ENCODE data around the gene SHB. TPM values are rescaled to one million over a fixed set of nuclear protein-coding genes. Genes with fewer than 3 reads are reported as not detected.

SHB gene, protein sequence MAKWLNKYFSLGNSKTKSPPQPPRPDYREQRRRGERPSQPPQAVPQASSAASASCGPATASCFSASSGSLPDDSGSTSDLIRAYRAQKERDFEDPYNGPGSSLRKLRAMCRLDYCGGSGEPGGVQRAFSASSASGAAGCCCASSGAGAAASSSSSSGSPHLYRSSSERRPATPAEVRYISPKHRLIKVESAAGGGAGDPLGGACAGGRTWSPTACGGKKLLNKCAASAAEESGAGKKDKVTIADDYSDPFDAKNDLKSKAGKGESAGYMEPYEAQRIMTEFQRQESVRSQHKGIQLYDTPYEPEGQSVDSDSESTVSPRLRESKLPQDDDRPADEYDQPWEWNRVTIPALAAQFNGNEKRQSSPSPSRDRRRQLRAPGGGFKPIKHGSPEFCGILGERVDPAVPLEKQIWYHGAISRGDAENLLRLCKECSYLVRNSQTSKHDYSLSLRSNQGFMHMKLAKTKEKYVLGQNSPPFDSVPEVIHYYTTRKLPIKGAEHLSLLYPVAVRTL
- total RNA-seq, result 1 to 10 TPM; 1.2 to 1.3 TPM

- Mint-ChIP-seq H3K4me3 (peak within 1 kb of the TSS; percentile 56), H3K27ac (no peak within 1 kb of the TSS), H3K4me1 (peaks cover 15% of the 10 kb centered on the region), H3K36me3 (ENCODE audit: low read depth) (no peaks in the 10 kb centered on the region), H3K9me3 (ENCODE audit: low read depth) (no peaks in the 10 kb centered on the region), H3K27me3 (peaks cover 7% of the 10 kb centered on the region)
- ChIA-PET POLR2A (interaction anchor here (0.9 kb wide), 1 partner anchor 166 kb away, joined by 4 read pairs; no protein-coding TSS in a partner anchor), CTCF (interaction anchor here (0.7 to 0.8 kb wide), 3 partner anchors 154 to 166 kb away, joined by 3 to 4 read pairs (median 3); no protein-coding TSS in a partner anchor)
- DNase-seq (peak; percentile 86), ATAC-seq (peak; percentile 80)
- intact Hi-C loops (cut with DNase I, micrococcal nuclease), result loop anchor here (1.0 to 5.0 kb wide), 15 partner anchors 60 to 1032 kb away; partner anchors contain the start of genes SLC25A51 (in 2 of the 2), ALDH1B1 (in 1 of the 2), ANKRD18A (in 1 of the 2) and DCAF10 (in 1 of the 2)
Measured at GRCh38 chr9:38068701-38069628, at the start of gene SHB. TSS of gene SHB (minus strand) at chr9:38069227. CDS start at chr9:38068645, 582 bp downstream.

DNA sequence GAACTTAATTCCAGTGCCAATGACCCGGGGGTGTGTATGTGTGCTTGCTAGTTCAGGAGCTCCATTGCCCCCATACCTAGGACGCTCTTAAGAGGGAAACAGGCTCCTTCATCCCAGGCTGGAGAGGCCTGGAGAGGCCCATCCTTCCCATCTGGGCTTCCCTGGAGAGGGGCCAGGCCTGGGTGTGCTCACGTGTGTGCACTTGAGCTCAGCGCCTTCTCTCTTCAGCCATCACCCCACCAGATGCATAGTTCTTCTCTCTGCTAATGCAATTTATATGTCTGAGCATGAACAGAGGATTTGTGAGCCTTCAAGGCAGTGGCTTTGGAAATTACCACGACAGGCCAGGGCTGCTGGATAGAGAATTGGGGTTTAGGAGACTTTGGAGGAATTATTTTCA lies 48.6 kb upstream of the SHB start:
- no peaks in the 10 kb centered on the region for H3K4me1 Mint-ChIP-seq
- ATAC-seq (no peak), DNase-seq (no peak)
- CTCF ChIA-PET, result no interaction called here
- POLR2A ChIA-PET, result no interaction called here
- H3K27ac Mint-ChIP-seq, result no peak overlapping the region
- H3K4me3 Mint-ChIP-seq, result no peak overlapping the region
- intact Hi-C loops (cut with DNase I, micrococcal nuclease), result no loop called here
- no peaks in the 10 kb centered on the region for H3K9me3 Mint-ChIP-seq (ENCODE audit: low read depth)
- peaks cover 13% of the 10 kb centered on the region for H3K27me3 Mint-ChIP-seq
- no peaks in the 10 kb centered on the region for H3K36me3 Mint-ChIP-seq (ENCODE audit: low read depth)

GRCh38 chr9:38114905-38115304 lies 45.9 kb upstream of the SHB start:
- no peaks in the 10 kb centered on the region for H3K36me3 Mint-ChIP-seq (ENCODE audit: low read depth)
- ATAC-seq (no peak), DNase-seq (no peak)
- no peaks in the 10 kb centered on the region for H3K9me3 Mint-ChIP-seq (ENCODE audit: low read depth)
- intact Hi-C loops (cut with DNase I, micrococcal nuclease), result no loop called here
- CTCF ChIA-PET, result interaction anchor here (0.6 kb wide), 1 partner anchor 13 kb away, joined by 3 read pairs; no protein-coding TSS in a partner anchor
- POLR2A ChIA-PET, result no interaction called here
- H3K27me3 Mint-ChIP-seq, result peaks cover 14% of the 10 kb centered on the region
- H3K27ac Mint-ChIP-seq, result no peak overlapping the region
- H3K4me3 Mint-ChIP-seq, result no peak overlapping the region
- H3K4me1 Mint-ChIP-seq, result no peaks in the 10 kb centered on the region

DNA sequence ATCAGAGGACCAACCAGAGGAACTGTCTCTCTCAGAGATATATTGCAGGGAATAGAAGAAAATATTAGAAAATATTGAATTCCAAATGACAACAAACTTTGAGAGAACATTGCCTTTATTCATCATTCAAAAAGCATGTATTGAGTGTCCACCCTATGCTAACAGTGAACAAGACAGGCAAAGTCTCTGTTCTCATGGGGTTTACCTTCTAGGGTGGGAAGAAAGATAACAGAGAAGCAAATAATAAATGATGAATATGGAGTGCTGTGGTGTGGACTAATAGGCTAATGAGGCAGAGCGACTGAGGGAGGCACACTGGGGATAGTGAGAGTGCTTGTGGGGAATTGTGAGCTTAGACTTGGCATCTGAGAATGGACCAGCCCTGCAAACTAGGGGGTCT lies 43.4 kb upstream of the SHB start:
- ChIA-PET POLR2A (no interaction called here), CTCF (interaction anchor here (1.5 kb wide), 1 partner anchor 198 kb away, joined by 4 read pairs; no protein-coding TSS in a partner anchor)
- H3K27ac Mint-ChIP-seq, result no peak overlapping the region
- no peak for DNase-seq
- H3K36me3 Mint-ChIP-seq (ENCODE audit: low read depth), result no peaks in the 10 kb centered on the region
- intact Hi-C loops (cut with DNase I, micrococcal nuclease), result no loop called here
- H3K27me3 Mint-ChIP-seq, result peaks cover 8% of the 10 kb centered on the region
- no peaks in the 10 kb centered on the region for H3K4me1 Mint-ChIP-seq
- H3K4me3 Mint-ChIP-seq, result no peak overlapping the region
- H3K9me3 Mint-ChIP-seq (ENCODE audit: low read depth), result no peaks in the 10 kb centered on the region
- no peak for ATAC-seq

DNA sequence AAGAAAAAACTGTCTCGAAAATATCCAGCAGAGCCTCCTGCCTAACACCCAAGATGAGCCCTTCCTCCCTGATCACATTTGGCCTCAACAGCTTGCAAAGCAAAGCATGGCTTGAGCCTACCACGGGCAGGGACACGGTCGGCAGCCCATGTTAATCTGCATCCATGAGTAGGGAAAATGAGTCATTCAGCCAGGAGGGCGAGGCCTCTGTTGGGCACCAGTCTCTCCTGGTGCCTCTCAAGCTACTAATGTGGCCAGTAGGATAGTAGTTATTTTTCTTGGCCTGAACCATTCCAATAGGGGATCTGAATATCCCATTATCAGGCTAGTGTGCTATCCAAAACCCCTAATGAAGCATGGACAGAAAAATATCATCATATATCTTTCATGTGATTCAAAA lies 43.0 kb upstream of the SHB start:
- ChIA-PET POLR2A (no interaction called here), CTCF (interaction anchor here (0.6 to 1.5 kb wide), 2 partner anchors 198 to 206 kb away, joined by 3 to 4 read pairs; no protein-coding TSS in a partner anchor)
- Mint-ChIP-seq H3K4me3 (no peak overlapping the region), H3K9me3 (ENCODE audit: low read depth) (no peaks in the 10 kb centered on the region), H3K27me3 (peaks cover 8% of the 10 kb centered on the region), H3K36me3 (ENCODE audit: low read depth) (no peaks in the 10 kb centered on the region), H3K4me1 (no peaks in the 10 kb centered on the region), H3K27ac (no peak overlapping the region)
- intact Hi-C loops (cut with DNase I, micrococcal nuclease), result no loop called here
- DNase-seq (no peak), ATAC-seq (no peak)

DNA sequence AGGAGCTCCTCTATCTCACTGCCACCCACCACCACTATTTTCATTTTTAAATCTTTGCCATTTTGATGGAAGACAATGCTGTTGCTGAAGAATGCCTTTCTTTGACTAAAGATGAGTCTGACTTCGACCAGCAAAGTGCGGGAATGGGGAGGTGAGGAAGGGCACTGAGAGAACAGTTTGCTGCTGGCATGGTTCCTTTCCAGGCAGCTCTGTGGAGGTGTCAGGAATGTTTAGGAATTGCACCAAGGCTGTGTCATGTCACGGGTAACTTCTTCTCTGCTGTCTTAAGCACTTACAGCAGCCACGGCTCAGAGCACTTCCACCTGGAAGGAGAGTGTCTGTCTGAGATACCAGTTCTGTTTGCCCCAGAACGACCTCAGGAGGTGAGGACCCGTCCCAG lies 41.4 kb upstream of the SHB start:
- DNase-seq (no peak), ATAC-seq (no peak)
- intact Hi-C loops (cut with DNase I, micrococcal nuclease), result no loop called here
- no peaks in the 10 kb centered on the region for H3K36me3 Mint-ChIP-seq (ENCODE audit: low read depth)
- no peaks in the 10 kb centered on the region for H3K4me1 Mint-ChIP-seq
- POLR2A ChIA-PET, result no interaction called here
- H3K9me3 Mint-ChIP-seq (ENCODE audit: low read depth), result no peaks in the 10 kb centered on the region
- H3K4me3 Mint-ChIP-seq, result no peak overlapping the region
- no peak overlapping the region for H3K27ac Mint-ChIP-seq
- CTCF ChIA-PET, result no interaction called here
- H3K27me3 Mint-ChIP-seq, result peaks cover 8% of the 10 kb centered on the region

GRCh38 chr9:38109601-38110000 lies 40.6 kb upstream of the SHB start:
- H3K4me1 Mint-ChIP-seq, result no peaks in the 10 kb centered on the region
- ChIA-PET POLR2A (no interaction called here), CTCF (interaction anchor here (1.9 kb wide), 1 partner anchor 23 kb away, joined by 7 read pairs; no protein-coding TSS in a partner anchor)
- intact Hi-C loops (cut with DNase I, micrococcal nuclease), result no loop called here
- no peaks in the 10 kb centered on the region for H3K9me3 Mint-ChIP-seq (ENCODE audit: low read depth)
- no peaks in the 10 kb centered on the region for H3K36me3 Mint-ChIP-seq (ENCODE audit: low read depth)
- H3K4me3 Mint-ChIP-seq, result no peak overlapping the region
- ATAC-seq (no peak), DNase-seq (no peak)
- peaks cover 5% of the 10 kb centered on the region for H3K27me3 Mint-ChIP-seq
- no peak overlapping the region for H3K27ac Mint-ChIP-seq

DNA sequence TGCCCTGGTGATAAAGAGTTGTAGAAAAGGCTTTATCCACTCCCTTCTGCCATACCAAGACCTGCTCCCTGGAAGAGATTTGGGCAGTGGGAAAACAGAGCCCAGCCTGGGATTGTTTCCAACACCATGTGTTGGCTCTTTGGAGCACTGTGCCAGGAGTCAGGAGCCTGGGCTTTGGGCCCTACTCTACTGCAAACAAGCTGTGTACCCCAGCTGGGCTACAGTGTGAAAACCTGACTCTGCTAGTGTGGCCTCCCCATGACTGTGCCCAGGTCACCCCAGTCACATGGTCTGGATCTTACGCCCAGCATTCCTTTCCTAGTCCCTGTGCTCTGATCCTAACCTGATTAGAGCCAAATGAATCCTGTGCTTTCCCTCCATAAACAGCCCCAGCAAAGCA lies 39.3 kb upstream of the SHB start:
- POLR2A ChIA-PET, result no interaction called here
- Mint-ChIP-seq H3K27me3 (peaks cover 10% of the 10 kb centered on the region), H3K9me3 (ENCODE audit: low read depth) (no peaks in the 10 kb centered on the region), H3K4me3 (no peak overlapping the region), H3K4me1 (no peaks in the 10 kb centered on the region), H3K27ac (no peak overlapping the region), H3K36me3 (ENCODE audit: low read depth) (no peaks in the 10 kb centered on the region)
- CTCF ChIA-PET, result interaction anchor here (1.0 to 1.9 kb wide), 3 partner anchors 19 to 194 kb away, joined by 3 to 7 read pairs (median 3); no protein-coding TSS in a partner anchor
- no peak for ATAC-seq
- intact Hi-C loops (cut with DNase I, micrococcal nuclease), result no loop called here
- no peak for DNase-seq

DNA sequence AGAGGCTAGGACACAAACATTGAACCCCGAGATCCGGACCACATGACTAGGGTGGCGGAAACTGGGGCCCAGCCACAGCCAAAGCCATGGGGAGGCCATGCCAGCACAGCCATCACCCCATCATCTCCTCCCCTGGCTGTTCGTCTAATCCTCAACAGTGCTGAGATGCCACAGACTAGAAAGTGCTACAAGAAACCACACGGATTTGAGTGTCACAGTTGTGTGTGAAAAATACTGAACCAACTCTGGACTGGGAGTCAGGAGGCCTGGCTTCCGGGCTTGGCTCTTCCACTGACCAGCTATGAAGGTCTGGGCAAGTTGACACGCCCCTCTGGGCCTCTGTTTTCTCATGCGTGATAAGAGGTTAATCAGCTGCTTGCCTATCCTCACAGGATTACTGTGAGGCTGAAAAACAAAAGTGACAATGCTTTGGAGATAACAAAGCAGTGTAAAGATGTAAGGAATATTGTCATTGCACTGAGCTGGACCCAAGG lies 38.8 kb upstream of the SHB start:
- DNase-seq (no peak), ATAC-seq (no peak)
- no peak overlapping the region for H3K27ac Mint-ChIP-seq
- CTCF ChIA-PET, result interaction anchor here (1.0 kb wide), 2 partner anchors 19 to 194 kb away, joined by 3 read pairs; no protein-coding TSS in a partner anchor
- intact Hi-C loops (cut with DNase I, micrococcal nuclease), result no loop called here
- POLR2A ChIA-PET, result no interaction called here
- H3K9me3 Mint-ChIP-seq (ENCODE audit: low read depth), result no peaks in the 10 kb centered on the region
- no peaks in the 10 kb centered on the region for H3K36me3 Mint-ChIP-seq (ENCODE audit: low read depth)
- no peak overlapping the region for H3K4me3 Mint-ChIP-seq
- no peaks in the 10 kb centered on the region for H3K4me1 Mint-ChIP-seq
- peaks cover 10% of the 10 kb centered on the region for H3K27me3 Mint-ChIP-seq

DNA sequence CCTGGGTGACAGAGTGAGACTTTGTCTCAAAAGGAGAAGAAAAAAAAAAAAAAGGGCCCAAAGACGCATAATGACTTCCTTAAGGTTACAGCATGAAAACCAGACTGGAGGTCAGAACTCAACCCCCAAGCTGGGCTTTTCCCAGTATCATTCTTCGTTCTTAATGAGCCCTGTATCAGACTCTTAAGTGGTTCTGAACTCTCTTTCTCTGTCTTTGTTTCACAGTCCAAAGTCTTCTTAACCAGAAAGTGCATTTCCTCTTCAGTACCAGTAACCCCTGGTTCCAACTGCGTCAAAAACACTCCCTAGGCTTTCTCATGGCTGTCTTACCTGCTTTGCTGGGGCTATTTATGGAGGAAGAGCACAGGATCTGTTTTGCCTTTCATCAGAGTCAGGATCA lies 38.4 kb upstream of the SHB start:
- intact Hi-C loops (cut with DNase I, micrococcal nuclease), result no loop called here
- ChIA-PET POLR2A (interaction anchor here (0.7 kb wide), 1 partner anchor 26 kb away, joined by 4 read pairs; no protein-coding TSS in a partner anchor), CTCF (interaction anchor here (1.0 kb wide), 1 partner anchor 18 kb away, joined by 3 read pairs; no protein-coding TSS in a partner anchor)
- ATAC-seq (no peak), DNase-seq (no peak)
- Mint-ChIP-seq H3K27me3 (peaks cover 7% of the 10 kb centered on the region), H3K4me3 (no peak overlapping the region), H3K27ac (no peak overlapping the region), H3K36me3 (ENCODE audit: low read depth) (no peaks in the 10 kb centered on the region), H3K4me1 (no peaks in the 10 kb centered on the region), H3K9me3 (ENCODE audit: low read depth) (no peaks in the 10 kb centered on the region)

DNA sequence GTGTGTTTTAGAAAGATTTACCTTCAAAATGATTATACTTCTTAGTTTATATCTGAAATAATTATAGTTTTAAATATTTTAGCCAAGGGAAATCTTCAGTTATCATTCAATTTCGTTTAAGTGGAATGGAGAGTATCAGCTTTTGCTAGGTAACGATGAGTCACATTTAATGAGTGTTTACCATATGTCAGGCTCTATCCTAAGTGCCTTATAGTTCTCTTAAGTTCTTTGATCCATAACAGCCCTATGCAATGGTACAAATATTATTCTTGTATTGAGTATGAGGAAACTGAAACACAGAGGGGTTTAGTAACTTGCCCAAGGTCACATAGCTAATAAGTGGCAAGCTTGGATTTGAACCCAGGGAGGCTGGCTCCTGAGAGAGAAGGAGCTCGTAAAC lies 37.5 kb upstream of the SHB start:
- Mint-ChIP-seq H3K4me3 (no peak overlapping the region), H3K4me1 (no peaks in the 10 kb centered on the region), H3K9me3 (ENCODE audit: low read depth) (no peaks in the 10 kb centered on the region), H3K36me3 (ENCODE audit: low read depth) (no peaks in the 10 kb centered on the region), H3K27ac (no peak overlapping the region), H3K27me3 (peaks cover 9% of the 10 kb centered on the region)
- ChIA-PET CTCF (no interaction called here), POLR2A (interaction anchor here (0.7 kb wide), 1 partner anchor 27 kb away, joined by 4 read pairs; no protein-coding TSS in a partner anchor)
- no peak for ATAC-seq
- intact Hi-C loops (cut with DNase I, micrococcal nuclease), result no loop called here
- no peak for DNase-seq

Measured in activated CD4-positive, alpha-beta T cell treated with anti-CD3 and anti-CD28 coated beads for 36 hours (primary cell).